Measurements from ENCODE around the gene CEACAM3. TPM values are rescaled to one million over a fixed set of nuclear protein-coding genes. Genes with fewer than 3 reads are reported as not detected.
"Not testable (repeated sequence)": the region's sequence is repeated elsewhere in the genome, so short reads cannot be mapped to it uniquely, and the experiment has no call there.

The CEACAM3 gene
- not detected for polyA plus RNA-seq (2012; ENCODE audit: insufficient read depth, insufficient read length)

GRCh38 chr19:41796362-41796761 lies at the start of gene CEACAM3:
Gene CEACAM3 (plus strand): TSS chr19:41796587. CDS start chr19:41796678, 91 bp downstream.
- no peak for DNase-seq (ENCODE audit: low read depth, low spot score)
- H3K4me3 ChIP-seq (ENCODE audit: low read length), result no peak within 1 kb of the TSS

- H3K4me3 ChIP-seq (ENCODE audit: low read length), result no peak overlapping the region
- peak; percentile 54 for DNase-seq (ENCODE audit: low read depth, low spot score)
Observed at GRCh38 chr19:41746593-41747227, 49.7 kb upstream of the CEACAM3 start.

- DNase-seq (ENCODE audit: low read depth, low spot score), result no peak
- no peak overlapping the region for H3K4me3 ChIP-seq (ENCODE audit: low read length)
Observed at GRCh38 chr19:41748012-41748411, 48.4 kb upstream of the CEACAM3 start.

- DNase-seq (ENCODE audit: low read depth, low spot score); H3K4me3 ChIP-seq (ENCODE audit: low read length): not testable (repeated sequence)
Observed at GRCh38 chr19:41750248-41751134, 45.9 kb upstream of the CEACAM3 start.

GRCh38 chr19:41753159-41753558 lies 43.2 kb upstream of the CEACAM3 start:
- no peak overlapping the region for H3K4me3 ChIP-seq (ENCODE audit: low read length)
- peak; percentile 32 for DNase-seq (ENCODE audit: low read depth, low spot score)

- H3K4me3 ChIP-seq (ENCODE audit: low read length), result no peak overlapping the region
- peak; percentile 39 for DNase-seq (ENCODE audit: low read depth, low spot score)
Observed at GRCh38 chr19:41753936-41754529, 42.4 kb upstream of the CEACAM3 start.

- no peak within 1 kb of the TSS for H3K4me3 ChIP-seq (ENCODE audit: low read length)
- no peak for DNase-seq (ENCODE audit: low read depth, low spot score)
Observed at GRCh38 chr19:41755328-41755913, 41.0 kb upstream of the CEACAM3 start, which contains the start of gene CEACAM6. Gene CEACAM6 (plus strand): TSS chr19:41755530. CDS start chr19:41755639, 109 bp downstream.

- no peak overlapping the region for H3K4me3 ChIP-seq (ENCODE audit: low read length)
- no peak for DNase-seq (ENCODE audit: low read depth, low spot score)
Observed at GRCh38 chr19:41758846-41759245, 37.5 kb upstream of the CEACAM3 start.

GRCh38 chr19:41767115-41767514 lies 29.3 kb upstream of the CEACAM3 start:
- no peak overlapping the region for H3K4me3 ChIP-seq (ENCODE audit: low read length)
- no peak for DNase-seq (ENCODE audit: low read depth, low spot score)

GRCh38 chr19:41768105-41768504 lies 28.3 kb upstream of the CEACAM3 start:
- not testable (repeated sequence) for H3K4me3 ChIP-seq (ENCODE audit: low read length); DNase-seq (ENCODE audit: low read depth, low spot score)

GRCh38 chr19:41769608-41770007 lies 26.8 kb upstream of the CEACAM3 start:
- no peak overlapping the region for H3K4me3 ChIP-seq (ENCODE audit: low read length)
- no peak for DNase-seq (ENCODE audit: low read depth, low spot score)

GRCh38 chr19:41771410-41771809 lies 25.0 kb upstream of the CEACAM3 start:
- no peak for DNase-seq (ENCODE audit: low read depth, low spot score)
- no peak overlapping the region for H3K4me3 ChIP-seq (ENCODE audit: low read length)

- H3K4me3 ChIP-seq (ENCODE audit: low read length), result no peak overlapping the region
- peak; percentile 83 for DNase-seq (ENCODE audit: low read depth, low spot score)
Observed at GRCh38 chr19:41774515-41774980, 21.8 kb upstream of the CEACAM3 start.

GRCh38 chr19:41776700-41777099 lies 19.7 kb upstream of the CEACAM3 start:
- no peak for DNase-seq (ENCODE audit: low read depth, low spot score)
- H3K4me3 ChIP-seq (ENCODE audit: low read length), result no peak overlapping the region

GRCh38 chr19:41783612-41784011 lies 12.8 kb upstream of the CEACAM3 start:
- DNase-seq (ENCODE audit: low read depth, low spot score), result no peak
- H3K4me3 ChIP-seq (ENCODE audit: low read length), result no peak overlapping the region

GRCh38 chr19:41784312-41784711 lies 12.1 kb upstream of the CEACAM3 start:
- H3K4me3 ChIP-seq (ENCODE audit: low read length), result no peak overlapping the region
- no peak for DNase-seq (ENCODE audit: low read depth, low spot score)

- no peak for DNase-seq (ENCODE audit: low read depth, low spot score)
- H3K4me3 ChIP-seq (ENCODE audit: low read length), result no peak overlapping the region
Observed at GRCh38 chr19:41784743-41785142, 11.6 kb upstream of the CEACAM3 start.

GRCh38 chr19:41785653-41786052 lies 10.7 kb upstream of the CEACAM3 start:
- DNase-seq (ENCODE audit: low read depth, low spot score), result peak; percentile 79
- H3K4me3 ChIP-seq (ENCODE audit: low read length), result no peak overlapping the region

GRCh38 chr19:41787055-41787454 lies 9.3 kb upstream of the CEACAM3 start:
- DNase-seq (ENCODE audit: low read depth, low spot score), result no peak
- no peak overlapping the region for H3K4me3 ChIP-seq (ENCODE audit: low read length)

All from Jurkat, Clone E6-1 (cell line).